GM21381 (cell line): ENCODE data around the gene PDGFA.

ENCODE experiments used
- ATAC-seq: cut with Tn5 transposase; IDR thresholded peaks from one replicate; pipeline ENCODE4 v1.9.1; 2021; ENCODE audit warnings: mild to moderate bottlenecking, moderate library complexity; ENCODE audit not compliant: unreplicated experiment

Gene PDGFA

GRCh38 chr7:519484-520390 is at the start of gene PDGFA:
Gene PDGFA, minus strand, starts transcription at chr7:519846. Its CDS starts 845 bp downstream, at chr7:519001.
- no peak for ATAC-seq

- ATAC-seq: no peak
These were observed 48.6 kb upstream of the PDGFA start for GRCh38 chr7:568031-568951.

- no peak for ATAC-seq
These were observed 47.7 kb upstream of the PDGFA start for GRCh38 chr7:567305-567883.

GRCh38 chr7:566100-566499 is 46.5 kb upstream of the PDGFA start:
- no peak for ATAC-seq

GRCh38 chr7:564176-564865 is 44.7 kb upstream of the PDGFA start:
- ATAC-seq: no peak

GRCh38 chr7:563629-564170 is 44.1 kb upstream of the PDGFA start:
- no peak for ATAC-seq

GRCh38 chr7:562789-563628 is 43.4 kb upstream of the PDGFA start:
- ATAC-seq: no peak

GRCh38 chr7:562374-562675 is 42.7 kb upstream of the PDGFA start:
- no peak for ATAC-seq

- no peak for ATAC-seq
These were observed 42.2 kb upstream of the PDGFA start for GRCh38 chr7:561631-562373.

- no peak for ATAC-seq
These were observed 41.5 kb upstream of the PDGFA start for GRCh38 chr7:560966-561630.

- no peak for ATAC-seq
These were observed 39.7 kb upstream of the PDGFA start for GRCh38 chr7:559396-559705.

GRCh38 chr7:557558-557881 is 37.9 kb upstream of the PDGFA start:
- no peak for ATAC-seq

- no peak for ATAC-seq
These were observed 37.4 kb upstream of the PDGFA start for GRCh38 chr7:556837-557557.

GRCh38 chr7:556291-556826 is 36.7 kb upstream of the PDGFA start:
- no peak for ATAC-seq

- ATAC-seq: no peak
These were observed 36.0 kb upstream of the PDGFA start for GRCh38 chr7:555551-556160.

GRCh38 chr7:553636-554111 is 34.0 kb upstream of the PDGFA start:
- ATAC-seq: no peak

GRCh38 chr7:552868-553635 is 33.4 kb upstream of the PDGFA start:
- no peak for ATAC-seq
